Thoracic aorta (tissue), 2 donors: Measurements from ENCODE around the gene TLCD5. TPM values are rescaled to one million over a fixed set of nuclear protein-coding genes. Genes with fewer than 3 reads are reported as not detected.

Source experiments
- ATAC-seq: fragments of 150-250 bp; one replicate; pipeline ENCODE4 v1.8.0; 2017; ENCODE audit warnings: low read depth; ENCODE audit not compliant: insufficient number of reproducible peaks, low FRiP score
- DNase-seq: peaks from one replicate; pipeline ENCODE4 v3.0.0-alpha.2; 2020; ENCODE audit warnings: low spot score
- H3K27ac ChIP-seq, 2 donors: fragments of 200-600 bp; sonication (generic); 1 replicate in 1 of 2; 2 replicates in 1 of 2; pipeline ENCODE4 v1.5.1; 2016; ENCODE audit warnings: mild to moderate bottlenecking in 2 of 2, moderate library complexity in 2 of 2
- H3K27me3 ChIP-seq: fragments of 200-600 bp; sonication (generic); replicated peaks from 2 replicates; pipeline ENCODE4 v1.6.0; 2016; ENCODE audit warnings: mild to moderate bottlenecking; ENCODE audit not compliant: insufficient read depth
- H3K36me3 ChIP-seq: fragments of 200-600 bp; sonication (generic); one replicate; pipeline ENCODE4 v1.5.1; 2016
- H3K4me1 ChIP-seq, 2 donors: fragments of 200-600 bp; sonication (generic); 1 replicate in 1 of 2; 2 replicates in 1 of 2; pipeline versions ENCODE4 v1.5.1 to v1.6.0; 2016; ENCODE audit warnings: low read depth in 2 of 2, mild to moderate bottlenecking in 1 of 2; ENCODE audit not compliant: control insufficient read depth in 1 of 2
- H3K4me3 ChIP-seq: fragments of 200-600 bp; sonication (generic); 2 replicates; pipeline ENCODE4 v1.5.1; 2016; ENCODE audit warnings: mild to moderate bottlenecking
- H3K9me3 ChIP-seq: fragments of 200-600 bp; sonication (generic); 2 replicates; pipeline ENCODE4 v1.5.1; 2016
- CTCF ChIP-seq: fragments of 200-600 bp; sonication (generic); IDR thresholded peaks from one replicate; pipeline ENCODE4 v1.5.1; 2019; ENCODE audit warnings: antibody characterized with exemption
- total RNA-seq, 2 donors: library from RNA; depleted of rRNA; stranded (reverse); fragments of >200 nt; gene quantifications; one replicate each; pipeline versions ENCODE4 v1.1.0 to v1.2.3, GENCODE V29; 2016

TLCD5 gene
- total RNA-seq, 2 donors from 2014 or later, result 8.0 to 10.7 TPM

- H3K27me3 ChIP-seq, result no peaks in the 10 kb centered on the region
- H3K4me1 ChIP-seq, result peaks cover 16 to 42% of the 10 kb centered on the region in 2 donors
- ATAC-seq (no peak), DNase-seq (no peak)
- TF ChIP-seq CTCF, result no peak
- no peaks in the 10 kb centered on the region for H3K36me3 ChIP-seq
- H3K27ac ChIP-seq, result no peak overlapping the region
- no peaks in the 10 kb centered on the region for H3K9me3 ChIP-seq
- H3K4me3 ChIP-seq, result no peak overlapping the region
Observed at GRCh38 chr11:120357620-120358019, 32.5 kb downstream of the TLCD5 start.

DNA sequence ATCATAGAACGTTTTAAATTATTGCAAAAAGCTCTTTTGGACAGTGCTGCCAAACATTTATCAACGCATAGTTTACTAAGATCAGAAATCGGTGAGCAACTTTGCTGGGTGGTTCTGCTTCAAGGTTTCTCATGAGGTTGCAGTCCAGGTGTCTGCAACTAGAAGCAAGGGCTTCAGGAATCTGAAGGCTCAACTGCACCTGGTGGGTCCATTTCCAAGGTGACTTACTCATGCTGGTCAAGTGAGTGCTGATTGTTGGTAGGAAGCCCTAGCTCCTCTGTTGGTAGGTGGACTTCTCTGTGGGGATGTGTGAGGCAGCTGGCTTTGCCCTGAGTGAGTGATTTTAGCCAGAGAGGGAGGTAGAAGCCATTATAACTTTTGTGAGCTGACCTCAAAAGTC is 33.6 kb downstream of the TLCD5 start:
- no peak for TF ChIP-seq CTCF

DNA sequence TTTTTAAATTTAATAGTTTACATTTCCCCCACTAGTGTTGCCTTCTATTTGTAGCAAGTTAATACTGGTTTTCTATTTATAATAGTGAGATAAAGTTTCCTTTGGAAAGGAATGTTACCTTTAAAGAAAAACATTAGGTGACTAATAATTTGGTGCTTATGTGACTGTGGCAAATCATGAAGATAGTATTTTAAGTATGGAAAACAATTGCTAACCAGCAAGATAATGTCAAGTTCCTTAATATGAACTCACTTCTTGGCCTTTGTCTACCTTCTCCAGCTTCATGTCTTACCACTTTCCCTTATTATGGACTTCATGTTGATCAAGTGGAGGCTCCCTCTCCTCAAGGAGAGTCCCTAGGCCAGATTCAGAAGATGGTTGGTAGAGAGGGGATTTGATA is 38.3 kb downstream of the TLCD5 start:
- Histone ChIP-seq H3K36me3 (no peaks in the 10 kb centered on the region), H3K27ac (peak overlapping the region in 1 of 2 donors; percentile 23), H3K4me1 (peaks cover 25 to 30% of the 10 kb centered on the region in 2 donors), H3K9me3 (no peaks in the 10 kb centered on the region), H3K27me3 (no peaks in the 10 kb centered on the region), H3K4me3 (no peak overlapping the region)
- ATAC-seq (no peak), DNase-seq (no peak)
- TF ChIP-seq CTCF, result no peak

More for the DNA sequence above, 33.6 kb downstream of the TLCD5 start:
- ATAC-seq (no peak), DNase-seq (no peak)
- no peaks in the 10 kb centered on the region for H3K27me3 ChIP-seq
- H3K27ac ChIP-seq, result no peak overlapping the region
- no peaks in the 10 kb centered on the region for H3K9me3 ChIP-seq
- H3K4me1 ChIP-seq, result peaks cover 23 to 48% of the 10 kb centered on the region in 2 donors
- H3K4me3 ChIP-seq, result no peak overlapping the region
- H3K36me3 ChIP-seq, result no peaks in the 10 kb centered on the region

DNA sequence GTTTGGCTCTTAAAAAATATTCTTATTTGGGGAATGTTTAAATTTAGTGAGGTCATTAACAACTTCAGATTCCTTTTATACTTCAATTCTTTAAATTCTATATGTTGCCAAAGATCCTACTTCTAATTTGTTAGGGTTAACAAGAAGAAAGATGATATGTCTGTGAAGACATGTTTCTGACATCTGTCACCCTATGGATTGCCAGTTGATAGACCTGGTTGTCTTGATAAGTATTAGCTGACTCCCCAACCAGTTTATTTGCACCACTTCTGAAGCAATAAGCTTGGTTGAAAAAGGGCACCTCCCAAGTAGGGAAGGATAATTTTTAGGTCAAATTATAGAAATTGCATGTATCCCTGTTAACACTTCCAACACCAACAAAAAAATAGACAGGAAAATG is 40.4 kb downstream of the TLCD5 start:
- H3K27ac ChIP-seq, result no peak overlapping the region
- H3K4me3 ChIP-seq, result no peak overlapping the region
- no peaks in the 10 kb centered on the region for H3K9me3 ChIP-seq
- no peaks in the 10 kb centered on the region for H3K27me3 ChIP-seq
- H3K36me3 ChIP-seq, result no peaks in the 10 kb centered on the region
- peaks cover 25 to 29% of the 10 kb centered on the region in 2 donors for H3K4me1 ChIP-seq
- DNase-seq, result no peak
- no peak for TF ChIP-seq CTCF
- no peak for ATAC-seq

DNA sequence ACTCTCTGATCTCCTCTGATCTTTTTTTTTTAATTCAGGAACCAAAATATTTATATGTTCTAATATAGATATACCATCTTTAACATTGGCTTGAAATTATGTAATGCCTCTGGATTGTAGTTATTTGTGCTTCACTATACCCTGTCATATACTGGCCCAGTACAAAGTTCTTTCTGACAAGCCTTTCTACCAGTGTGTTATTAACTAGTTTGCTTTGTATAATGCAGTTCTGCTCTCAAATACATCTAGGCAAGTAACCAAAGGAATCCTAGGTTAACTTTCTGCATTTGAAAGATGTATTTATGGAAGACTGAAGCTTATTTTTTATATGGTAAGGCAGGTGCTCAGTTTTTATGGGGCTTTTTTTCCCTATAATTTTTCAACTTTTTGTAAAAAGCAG is 47.2 kb downstream of the TLCD5 start:
- Histone ChIP-seq H3K4me3 (no peak overlapping the region), H3K27me3 (no peaks in the 10 kb centered on the region), H3K36me3 (no peaks in the 10 kb centered on the region), H3K27ac (peak overlapping the region in 1 of 2 donors; percentile 29), H3K9me3 (no peaks in the 10 kb centered on the region), H3K4me1 (peaks cover 18 to 37% of the 10 kb centered on the region in 2 donors)
- no peak for ATAC-seq
- DNase-seq, result no peak
- TF ChIP-seq CTCF, result no peak
